Stimulated activated CD4-positive, alpha-beta T cell treated with anti-CD3 and anti-CD28 coated beads, Interleukin-4, amount 100 ng/mL, for 24 hours (primary cell): ENCODE data around the gene XYLT1.
"Not testable (repeated sequence)": the region's sequence is repeated elsewhere in the genome, so short reads cannot be mapped to it uniquely, and the experiment has no call there.

ENCODE experiments used
- DNase-seq: peaks from one replicate; pipeline ENCODE4 v3.0.0-alpha.2; 2020

Gene XYLT1

DNA sequence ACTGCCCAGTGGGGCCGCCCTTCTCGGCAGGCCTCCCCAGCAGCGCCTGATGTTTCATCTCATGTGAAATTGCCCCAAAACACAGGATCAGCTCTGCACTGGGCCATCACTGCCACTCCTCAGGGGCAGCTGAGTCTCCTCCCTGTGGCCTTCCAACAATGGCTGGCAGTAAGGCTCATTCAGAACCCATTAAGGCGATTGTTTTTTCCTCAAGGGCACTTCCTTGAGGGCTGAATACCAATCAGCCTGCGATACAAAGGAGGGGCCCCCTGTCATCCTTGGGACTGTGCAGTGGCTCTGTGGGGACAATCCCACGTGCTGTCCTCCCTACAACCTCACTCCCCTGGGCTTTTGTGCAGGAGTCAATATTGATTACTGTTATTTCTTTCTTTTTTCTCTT lies 47.5 kb downstream of the XYLT1 start:
- no peak for DNase-seq

DNA sequence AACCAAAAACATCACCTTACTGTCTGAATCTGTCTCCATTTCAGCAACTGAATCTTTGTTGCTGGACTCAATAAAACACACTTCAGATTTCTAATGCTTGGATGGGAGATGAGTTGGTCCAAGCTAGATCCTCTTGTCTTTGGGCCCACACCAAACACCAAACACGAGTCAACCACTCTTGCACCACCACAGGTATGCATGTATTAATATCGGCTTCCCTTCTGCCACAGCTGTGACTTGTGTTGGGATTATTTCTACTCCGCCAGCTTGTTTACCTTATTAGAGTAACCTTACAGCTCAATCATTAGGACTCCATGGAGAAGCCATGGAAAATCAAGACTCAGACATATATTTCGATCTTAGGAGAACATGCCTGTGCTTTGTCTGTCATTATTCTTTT lies 49.9 kb downstream of the XYLT1 start:
- no peak for DNase-seq

DNA sequence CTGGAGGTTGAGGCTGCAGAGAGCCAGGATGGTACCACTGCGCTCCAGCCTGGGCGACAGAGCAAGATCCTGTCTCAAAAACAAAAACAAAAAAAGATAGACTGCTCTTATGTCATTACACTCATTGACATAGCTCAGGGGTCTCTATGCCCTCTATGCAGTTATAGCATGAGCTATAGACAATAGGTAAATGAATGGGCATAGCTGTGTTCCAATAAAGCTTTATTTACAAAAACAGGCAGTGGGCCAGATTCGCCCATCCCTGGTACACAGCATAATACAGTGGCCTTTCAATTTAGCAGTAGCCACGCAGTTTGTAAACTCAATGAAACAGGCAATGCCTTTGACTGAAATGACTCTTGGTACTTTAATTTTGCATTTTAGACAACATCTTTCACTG lies 51.5 kb downstream of the XYLT1 start:
- DNase-seq: no peak

DNA sequence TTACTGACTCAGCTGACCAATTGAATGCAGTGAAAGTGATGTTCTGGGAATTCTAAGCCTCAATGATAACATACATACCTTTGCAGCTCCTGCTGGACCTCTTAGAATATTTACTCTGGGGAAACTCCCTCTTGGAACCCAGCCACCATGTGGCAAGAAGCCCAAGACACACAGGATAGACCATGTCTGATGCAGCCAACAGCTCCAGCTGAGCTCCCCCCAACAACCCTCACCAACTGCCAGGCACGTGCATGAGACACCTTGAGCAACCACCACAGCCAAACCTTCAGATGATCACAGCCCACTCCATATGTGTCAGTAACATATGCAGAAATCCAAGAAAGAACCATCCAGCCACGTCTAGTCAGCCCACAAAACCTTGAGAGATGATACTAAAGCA lies 53.0 kb downstream of the XYLT1 start:
- no peak for DNase-seq

DNA sequence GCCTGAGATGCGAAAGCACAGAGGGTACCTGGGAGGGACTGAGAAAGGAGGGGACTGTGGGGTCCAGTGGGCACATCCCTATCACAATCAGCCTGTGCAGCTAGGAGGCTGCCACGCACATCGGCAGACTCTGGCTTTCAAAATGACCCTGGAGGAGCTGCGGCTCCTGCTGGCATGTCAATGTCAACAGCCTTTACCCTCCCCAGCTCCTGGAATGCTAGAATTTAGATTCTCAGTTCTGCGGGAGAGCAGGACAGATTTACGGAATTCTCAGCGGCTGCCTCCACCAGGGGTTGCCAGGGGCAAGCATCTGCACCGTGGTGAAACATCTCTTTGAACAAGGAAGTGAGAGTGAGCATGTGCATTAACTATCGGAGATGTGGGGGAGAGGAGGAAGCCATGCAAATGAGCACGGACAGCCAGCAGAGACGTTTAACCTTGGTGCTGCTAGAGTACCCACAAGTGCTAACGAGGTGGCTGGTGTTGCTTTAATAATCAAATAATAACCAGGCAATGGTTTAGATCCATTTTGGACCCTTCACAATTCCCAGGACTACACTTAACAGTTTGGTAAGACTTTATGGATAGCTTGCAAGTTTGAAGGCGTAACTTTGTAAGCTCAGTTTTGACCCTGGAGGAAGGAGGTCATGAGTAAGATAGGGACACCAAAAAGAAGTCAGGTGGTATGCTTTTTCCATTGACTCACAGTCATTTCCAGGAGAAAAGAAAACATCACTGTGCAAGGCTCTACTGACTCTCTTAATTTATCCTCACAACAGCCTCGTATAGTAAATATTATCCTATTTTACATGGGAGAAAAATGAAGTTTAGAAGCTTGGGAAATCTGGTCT lies 54.1 kb downstream of the XYLT1 start:
- peak; percentile 62 for DNase-seq

DNA sequence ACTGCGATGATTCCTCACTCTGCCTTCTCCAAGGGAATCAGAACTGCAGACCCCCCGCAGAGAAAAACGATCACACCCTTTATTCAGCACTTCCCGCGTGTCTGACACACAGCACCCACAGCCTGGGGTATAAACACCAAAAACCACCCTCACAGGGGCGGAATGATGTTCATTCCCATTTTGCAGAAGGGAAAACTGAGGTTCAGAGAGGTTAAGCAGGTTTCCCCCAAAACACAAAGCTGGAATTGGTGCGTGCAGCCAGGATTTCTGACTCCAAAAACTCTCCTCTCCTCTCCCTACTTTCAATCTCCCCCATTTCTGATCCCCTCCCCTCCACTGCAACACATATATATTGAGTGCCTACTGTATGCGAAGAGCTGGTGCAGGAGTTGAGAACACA lies 55.8 kb downstream of the XYLT1 start:
- DNase-seq: no peak

DNA sequence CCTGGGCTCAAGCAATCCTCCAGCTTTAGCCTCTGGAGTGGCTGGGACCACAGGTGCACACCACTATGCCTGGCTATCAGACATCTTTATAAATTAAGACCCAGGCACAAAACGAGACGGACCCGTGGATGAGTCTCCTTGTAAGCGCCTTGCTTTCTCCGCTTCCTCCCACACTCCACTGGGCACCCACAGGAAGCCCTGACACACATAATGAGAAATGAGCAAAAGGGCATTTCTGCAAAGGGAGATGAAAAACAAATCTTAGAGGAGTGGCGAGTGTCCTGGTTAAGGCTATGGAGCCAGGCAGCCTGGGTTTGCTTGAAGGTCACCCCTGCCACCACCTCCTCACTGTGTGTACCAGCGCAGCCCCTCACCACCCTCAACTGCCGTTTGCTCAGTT lies 56.3 kb downstream of the XYLT1 start:
- peak; percentile 43 for DNase-seq

DNA sequence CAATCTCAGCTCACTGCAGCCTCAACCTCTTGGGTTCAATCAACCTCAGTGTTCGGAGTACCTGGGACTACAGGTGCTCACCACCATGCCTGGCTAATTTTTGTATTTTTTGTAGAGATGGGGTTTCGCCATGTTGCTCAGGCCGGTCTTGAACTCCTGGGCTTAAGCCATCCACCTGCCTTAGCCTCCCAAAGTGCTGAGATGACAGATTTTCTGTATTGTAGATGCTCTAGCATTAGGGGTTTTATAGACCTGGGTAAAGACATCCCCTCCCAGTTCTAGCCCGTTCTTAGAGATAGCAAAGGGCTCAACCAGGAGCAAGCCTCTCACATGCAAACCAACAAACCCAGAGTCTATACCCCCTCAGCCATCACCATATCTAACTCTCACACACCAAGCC lies 57.3 kb downstream of the XYLT1 start:
- DNase-seq: no peak

DNA sequence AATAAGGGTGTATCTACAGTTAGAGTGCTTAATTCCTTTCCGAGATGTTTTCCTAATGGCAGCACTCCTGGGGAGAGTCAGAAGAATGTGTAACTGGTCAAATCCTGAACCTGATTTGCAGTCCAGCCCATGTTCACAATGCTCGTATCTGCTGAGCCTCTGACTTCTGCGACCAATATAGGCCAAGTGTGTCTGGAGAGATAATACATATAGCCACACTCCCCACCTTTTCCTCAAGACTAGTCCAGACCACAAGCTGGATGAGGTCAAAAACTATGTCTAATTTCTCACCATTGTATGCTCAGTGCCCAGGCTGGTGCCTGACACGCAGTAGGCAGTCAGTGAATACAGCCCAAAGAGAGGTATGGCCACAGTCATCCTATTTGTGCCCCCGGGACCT lies 58.0 kb downstream of the XYLT1 start:
- DNase-seq: no peak

DNA sequence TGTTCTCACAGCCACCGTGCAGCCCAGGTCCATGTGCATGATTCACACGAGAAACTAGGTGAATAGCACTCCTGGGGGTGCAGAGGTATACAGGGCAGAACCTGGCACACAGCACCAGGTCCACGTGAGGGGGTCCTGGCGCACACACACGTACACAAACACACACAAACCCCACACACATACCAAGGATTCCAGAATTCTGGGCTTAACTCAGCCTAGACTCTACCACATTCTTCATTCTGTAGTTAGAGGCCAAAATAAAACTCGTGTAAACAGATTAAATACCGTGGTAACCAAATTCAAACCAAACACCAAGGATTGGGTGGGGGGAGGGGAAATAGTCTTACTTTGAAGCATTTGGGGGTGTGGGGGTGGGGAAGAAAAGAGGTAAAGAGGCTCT lies 58.5 kb downstream of the XYLT1 start:
- no peak for DNase-seq

DNA sequence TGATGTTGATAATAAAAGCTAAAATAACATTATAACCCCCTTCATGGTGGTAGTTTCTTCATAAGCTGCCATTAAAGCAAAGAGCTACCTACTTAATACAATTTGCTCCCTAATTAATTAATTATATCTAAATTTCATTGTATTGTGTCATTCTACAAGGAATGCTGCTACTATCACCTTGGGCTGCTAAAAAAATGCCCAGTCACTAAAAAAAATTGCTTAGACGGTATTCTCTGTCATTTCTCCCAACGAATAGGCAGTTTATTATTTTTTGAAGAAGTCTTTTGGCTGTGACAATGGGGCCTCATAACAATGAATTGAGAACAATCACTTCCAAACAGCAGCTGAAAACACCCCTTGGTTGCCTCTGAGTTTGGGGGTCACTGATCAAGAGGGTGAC lies 59.5 kb downstream of the XYLT1 start:
- no peak for DNase-seq

DNA sequence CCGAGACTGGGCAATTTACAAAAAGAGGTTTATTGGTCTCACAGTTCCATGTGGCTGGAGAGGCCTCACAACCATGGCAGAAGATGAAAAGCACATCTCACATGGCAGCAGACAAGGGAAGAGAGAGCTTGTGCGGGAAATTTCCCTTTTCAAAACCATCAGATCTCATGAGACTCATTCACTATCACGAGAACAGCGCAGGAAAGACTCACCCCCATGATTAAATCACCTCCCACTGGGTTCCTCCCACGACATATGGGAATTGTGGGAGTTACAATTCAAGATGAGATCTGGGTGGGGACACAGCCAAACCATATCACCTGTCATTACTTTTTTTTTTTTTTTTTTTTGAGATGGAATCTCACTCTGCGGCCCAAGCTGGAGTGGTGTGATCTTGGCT lies 60.4 kb downstream of the XYLT1 start:
- not testable (repeated sequence) for DNase-seq

DNA sequence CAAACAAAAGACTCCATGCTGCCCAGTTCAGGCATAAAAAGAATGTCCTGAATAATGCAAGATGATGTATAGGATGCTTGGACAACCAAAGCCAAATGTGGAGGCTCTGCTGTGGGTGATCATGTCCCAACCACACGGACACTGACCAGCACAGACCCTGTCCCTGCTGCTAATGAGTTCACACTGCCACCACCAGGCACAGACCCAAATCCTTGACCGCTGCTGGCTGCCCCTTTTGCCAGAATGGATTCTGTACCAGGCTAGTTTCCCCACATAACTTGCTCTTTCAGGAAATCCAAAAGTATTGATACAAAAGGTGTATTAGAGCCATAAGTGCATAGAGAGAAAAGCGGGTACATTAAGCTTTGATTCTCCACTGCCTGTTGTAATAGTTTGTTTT lies 60.9 kb downstream of the XYLT1 start:
- no peak for DNase-seq

DNA sequence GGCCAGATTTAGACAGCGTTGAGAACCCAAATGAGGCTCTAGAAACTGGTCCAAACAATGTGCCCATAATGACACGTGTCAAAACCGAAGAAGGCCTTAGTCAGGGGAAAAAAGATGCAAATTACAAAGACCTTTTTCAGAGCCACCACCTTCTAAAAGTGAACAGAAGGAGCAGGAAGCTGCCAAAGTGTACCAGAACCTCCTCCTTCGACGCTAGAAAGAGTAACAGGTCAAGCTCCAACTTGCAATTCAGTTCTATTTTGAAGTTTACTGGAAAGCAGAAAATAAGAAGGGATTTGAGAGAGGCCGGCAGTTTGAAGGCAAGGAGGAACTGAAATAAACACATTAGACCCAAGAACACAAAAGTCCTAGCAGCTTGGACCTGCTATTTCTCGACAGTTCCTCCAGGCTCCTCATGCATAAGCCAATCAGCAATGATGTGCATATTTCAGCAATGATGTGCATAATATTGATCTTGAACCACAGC lies 61.8 kb downstream of the XYLT1 start:
- no peak for DNase-seq

DNA sequence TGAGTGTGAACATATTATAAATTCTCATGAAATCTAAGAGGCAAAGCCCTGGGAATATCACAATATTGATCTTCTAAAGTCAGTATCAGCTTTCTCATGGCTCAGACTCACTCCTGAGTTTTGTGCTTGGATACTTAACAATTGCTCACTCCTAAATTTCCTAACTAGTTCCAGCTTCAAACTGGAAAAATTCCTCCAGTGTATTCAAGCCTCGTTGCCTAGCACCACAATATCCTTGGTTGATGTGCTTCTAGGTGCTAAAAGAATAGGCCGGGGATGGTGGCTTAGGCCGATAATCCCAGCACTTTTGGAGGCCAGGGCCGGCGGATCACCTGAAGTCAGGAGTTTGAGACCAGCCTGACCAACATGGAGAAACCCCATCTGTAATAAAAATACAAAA lies 62.5 kb downstream of the XYLT1 start:
- no peak for DNase-seq

DNA sequence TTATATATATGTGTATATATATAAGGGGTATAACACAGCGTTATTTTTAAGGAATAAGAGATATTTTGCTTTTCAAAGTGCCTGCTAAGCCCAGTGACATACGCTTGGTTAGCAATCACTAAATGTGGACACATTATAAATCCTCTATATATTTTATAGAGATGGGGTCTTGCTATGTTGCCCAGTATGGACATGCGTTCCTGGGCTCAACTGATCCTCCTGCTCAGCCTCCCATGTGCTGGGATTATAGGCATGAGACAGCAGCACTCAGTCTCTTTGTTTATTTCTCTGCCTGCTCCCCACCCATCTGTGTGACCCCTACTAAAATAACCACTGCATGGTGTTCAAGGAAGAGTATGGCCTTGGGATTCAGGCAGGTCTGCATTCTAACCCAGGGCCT lies 63.4 kb downstream of the XYLT1 start:
- no peak for DNase-seq

DNA sequence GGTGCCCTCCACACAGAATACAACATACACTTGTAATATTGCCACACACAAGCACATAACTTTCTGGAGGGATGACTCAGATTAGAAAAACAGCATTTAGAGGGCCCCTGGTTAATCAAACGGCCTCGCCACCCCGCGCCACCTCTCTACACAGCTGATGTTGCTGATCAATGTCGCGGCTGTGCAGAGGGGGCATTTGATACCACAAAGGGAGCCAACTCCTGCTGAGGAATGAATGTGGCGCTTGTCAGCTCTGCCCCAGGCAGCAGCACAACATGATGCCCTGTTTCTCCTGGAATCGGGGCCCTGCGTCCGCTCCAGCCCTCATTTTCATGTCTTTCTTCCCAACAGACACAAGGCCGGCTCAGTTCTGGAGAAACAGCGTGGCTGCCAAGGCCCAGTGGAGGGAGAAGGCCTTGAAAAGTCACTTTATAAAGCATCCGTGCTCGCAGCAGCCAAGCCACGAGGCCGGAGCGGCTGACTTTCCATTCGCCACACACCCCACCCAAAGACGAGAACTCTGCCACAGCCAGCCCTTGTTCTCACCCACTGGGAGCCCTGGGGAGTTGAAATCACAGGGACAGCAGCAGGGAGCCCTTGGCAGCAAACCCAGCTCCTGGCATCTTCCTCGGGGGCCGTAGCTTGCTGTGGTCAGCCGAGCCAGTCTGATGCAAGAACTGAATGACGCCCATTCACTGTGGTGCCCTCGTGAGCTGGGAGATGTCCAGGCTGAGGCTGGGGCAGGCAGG lies 65.6 kb downstream of the XYLT1 start:
- DNase-seq: no peak

DNA sequence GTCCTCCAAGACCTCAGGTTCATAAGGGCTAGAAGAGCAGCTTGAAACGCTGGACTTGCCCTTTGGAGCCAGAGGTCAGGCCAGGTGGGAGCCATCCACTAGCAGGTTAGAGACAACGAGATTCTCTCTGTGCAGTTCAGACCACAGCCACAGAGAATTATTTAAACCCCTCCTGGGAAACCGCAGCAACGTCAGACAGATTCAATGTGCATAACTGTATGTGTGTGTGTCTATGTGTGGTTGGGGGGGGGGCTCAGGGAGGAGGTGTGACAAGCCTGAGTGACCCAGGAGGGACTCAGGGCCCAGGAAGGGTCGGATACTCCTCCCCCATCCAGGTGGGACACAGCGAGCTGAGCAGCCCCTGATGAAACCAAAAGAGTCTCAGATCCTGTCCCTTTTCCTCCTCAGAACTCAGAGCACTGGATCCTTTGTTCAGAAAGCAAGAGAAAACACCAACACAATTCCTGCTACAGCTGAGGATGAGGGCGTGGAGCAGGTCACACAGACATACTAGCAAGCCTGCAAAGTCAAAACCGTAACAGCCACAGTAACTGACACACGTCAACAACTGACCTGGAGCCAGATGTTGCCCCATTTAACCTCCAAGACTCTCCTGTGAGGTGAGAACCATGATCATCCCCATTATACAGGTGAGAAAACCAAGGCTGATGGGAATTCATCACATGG lies 66.8 kb downstream of the XYLT1 start:
- no peak for DNase-seq

DNA sequence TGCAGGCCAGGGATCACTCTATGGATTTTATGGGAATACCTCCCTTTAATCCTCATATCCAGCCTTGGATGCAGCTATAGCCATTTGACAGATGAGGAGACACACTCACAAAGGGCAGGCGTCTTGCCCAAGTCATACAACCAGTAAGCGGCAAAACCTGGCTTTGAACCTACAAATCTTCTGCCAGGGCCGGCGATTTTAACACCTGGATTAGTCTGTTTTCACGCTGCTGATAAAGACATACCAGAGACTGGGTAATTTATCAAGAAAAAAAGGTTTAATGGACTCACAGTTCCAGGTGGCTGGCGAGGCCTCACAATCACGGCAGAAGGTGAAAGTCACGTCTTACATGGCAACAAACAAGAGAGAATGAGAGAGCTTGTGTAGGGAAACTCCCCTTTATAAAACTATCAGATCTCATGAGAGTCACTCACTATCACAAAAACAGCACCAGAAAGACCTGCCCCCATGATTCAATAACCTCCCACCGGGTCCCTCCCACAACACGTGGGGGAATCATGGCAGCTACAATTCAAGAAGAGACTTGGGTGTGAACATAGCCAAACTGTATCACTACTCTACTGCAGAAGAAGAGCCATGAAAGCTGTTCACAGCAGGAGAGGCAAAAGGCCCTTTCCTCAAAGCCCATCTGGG lies 67.5 kb downstream of the XYLT1 start:
- no peak for DNase-seq

DNA sequence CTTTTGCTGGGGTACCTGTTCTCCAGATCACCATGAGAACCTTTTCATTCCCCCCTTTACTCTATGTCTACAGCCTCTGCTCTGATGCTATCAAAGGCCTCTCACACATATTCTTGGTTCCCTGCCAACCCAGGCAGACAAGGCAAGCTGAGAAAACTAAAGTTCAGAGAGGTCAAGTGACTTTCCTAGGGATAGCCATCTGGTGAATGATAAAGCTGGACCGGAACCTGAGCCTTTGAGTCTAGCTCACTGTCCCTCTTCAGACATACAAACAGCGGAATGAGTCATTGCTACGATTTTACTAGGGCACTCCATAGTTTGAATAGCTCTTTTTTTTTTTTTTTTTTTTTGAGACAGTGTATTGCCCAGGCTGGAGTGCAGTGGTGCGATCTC lies 73.3 kb downstream of the XYLT1 start:
- no peak for DNase-seq

DNA sequence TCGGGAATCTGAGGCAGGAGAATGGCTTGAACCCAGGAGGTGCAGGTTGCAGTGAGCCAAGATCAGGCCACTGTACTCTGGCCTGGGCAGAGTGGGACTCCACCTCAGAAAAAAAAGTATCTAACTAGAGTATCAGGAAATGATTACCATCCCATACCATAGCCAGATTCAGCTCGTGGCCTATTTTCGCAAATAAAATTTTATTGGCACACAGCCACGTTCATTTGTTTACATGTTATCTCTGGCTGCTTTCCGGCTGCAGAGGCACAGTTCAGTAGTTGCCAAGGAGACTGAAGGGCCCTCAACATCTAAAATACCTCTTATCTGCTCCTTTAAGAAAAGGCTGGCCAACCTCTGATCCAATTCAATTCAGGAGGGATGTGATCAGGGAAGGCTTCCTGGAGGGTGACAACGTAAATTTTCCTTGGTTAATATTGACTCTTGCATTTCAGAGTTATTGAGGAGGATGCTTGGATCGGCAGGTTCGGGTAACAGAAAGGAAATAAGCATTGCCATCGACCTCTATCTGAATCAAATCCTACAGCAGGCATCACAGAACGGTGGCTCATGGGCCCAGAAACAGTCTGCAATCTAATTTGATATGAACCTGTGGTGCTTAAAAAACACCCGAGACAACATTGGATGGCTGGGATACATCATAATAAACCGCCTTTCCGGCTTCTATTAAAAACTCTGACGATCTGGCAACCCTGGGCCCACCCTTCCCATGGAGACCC lies 73.8 kb downstream of the XYLT1 start:
- DNase-seq: peak; percentile 13

DNA sequence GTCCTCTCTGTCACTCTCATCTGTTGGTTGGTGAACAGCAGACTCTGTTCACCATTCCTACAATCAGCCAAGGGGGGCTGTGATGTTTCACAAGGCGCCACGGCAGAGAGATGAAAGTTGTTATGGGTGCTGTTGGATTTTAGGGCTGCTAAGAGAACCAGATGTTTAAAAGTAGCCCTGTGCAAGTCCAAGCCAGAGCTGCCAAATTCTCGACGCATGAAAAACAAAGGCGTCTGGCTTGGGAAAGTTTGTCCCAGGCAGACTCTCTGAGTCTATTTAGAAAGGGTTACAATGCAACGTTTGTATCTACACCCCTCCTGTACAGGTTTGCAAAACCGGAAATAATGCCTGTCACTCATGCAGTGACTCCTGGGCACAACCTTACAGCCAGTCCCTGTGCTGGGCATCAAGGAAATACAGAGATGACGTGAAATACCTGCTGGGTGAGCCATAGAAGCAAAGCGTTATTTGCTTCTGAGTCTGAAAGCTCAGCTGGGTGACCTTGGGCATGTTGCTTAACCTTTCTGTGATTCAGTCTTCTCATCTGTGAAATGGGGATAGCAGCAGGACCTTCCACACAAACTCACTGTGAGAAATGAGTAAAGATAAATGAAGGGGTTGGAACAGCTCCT lies 74.8 kb downstream of the XYLT1 start:
- no peak for DNase-seq
